Hematopoietic multipotent progenitor cell treated with erythropoietin and hydrocortisone succinate and interleukin-3 and kit ligand, for 6 days (in vitro differentiated cells): Measurements from ENCODE around the gene FGF23.

Experiments
- DNase-seq: peaks from one replicate; pipeline ENCODE4 v3.0.0-alpha.2; 2015

The FGF23 gene

GRCh38 chr12:4380332-4380731, 820 bp upstream of the FGF23 start:
- no peak for DNase-seq

GRCh38 chr12:4378772-4379171, 740 bp downstream of the FGF23 start:
- no peak for DNase-seq

- DNase-seq = no peak
Measured at GRCh38 chr12:4375449-4375848, 4.1 kb downstream of the FGF23 start.

- DNase-seq = no peak
Measured at GRCh38 chr12:4372653-4373052, 6.9 kb downstream of the FGF23 start.

- DNase-seq = no peak
Measured at GRCh38 chr12:4370265-4370664, 9.2 kb downstream of the FGF23 start.

GRCh38 chr12:4369548-4369947, 10.0 kb downstream of the FGF23 start:
- no peak for DNase-seq

GRCh38 chr12:4366090-4366489, 13.4 kb downstream of the FGF23 start:
- no peak for DNase-seq

- peak; percentile 55 for DNase-seq
Measured at GRCh38 chr12:4356041-4356327, 23.5 kb downstream of the FGF23 start.

- DNase-seq = peak; percentile 80
Measured at GRCh38 chr12:4355156-4356040, 24.1 kb downstream of the FGF23 start.

GRCh38 chr12:4353785-4354208, 25.7 kb downstream of the FGF23 start:
- peak; percentile 61 for DNase-seq

GRCh38 chr12:4346931-4347330, 32.6 kb downstream of the FGF23 start:
- no peak for DNase-seq

GRCh38 chr12:4331842-4332241, 47.7 kb downstream of the FGF23 start:
- DNase-seq = no peak

- no peak for DNase-seq
Measured at GRCh38 chr12:4331221-4331620, 48.3 kb downstream of the FGF23 start.

- no peak for DNase-seq
Measured at GRCh38 chr12:4330203-4330602, 49.3 kb downstream of the FGF23 start.

GRCh38 chr12:4327293-4327692, 52.2 kb downstream of the FGF23 start:
- DNase-seq = no peak

- no peak for DNase-seq
Measured at GRCh38 chr12:4325966-4326365, 53.5 kb downstream of the FGF23 start.

- DNase-seq = no peak
Measured at GRCh38 chr12:4324366-4324765, 55.1 kb downstream of the FGF23 start.

GRCh38 chr12:4323396-4323795, 56.1 kb downstream of the FGF23 start:
- DNase-seq = no peak

GRCh38 chr12:4322726-4323125, 56.8 kb downstream of the FGF23 start:
- no peak for DNase-seq

GRCh38 chr12:4320853-4321701, 58.4 kb downstream of the FGF23 start, which contains the start of gene TIGAR:
TSS of gene TIGAR (plus strand) at chr12:4321213. CDS start at chr12:4321272, 59 bp downstream.
- DNase-seq = peak; percentile 93

GRCh38 chr12:4320497-4320852, 59.0 kb downstream of the FGF23 start:
- DNase-seq = no peak
